ENCODE measurements around the gene PPP5C.
"Not testable (repeated sequence)": the region's sequence is repeated elsewhere in the genome, so short reads cannot be mapped to it uniquely, and the experiment has no call there.

The PPP5C gene

GRCh38 chr19:46384396-46384795 lies 37.5 kb downstream of the PPP5C start:
- in situ Hi-C loops (cut with HindIII; ENCODE audit: low sequenced_read_pairs): no loop called here

GRCh38 chr19:46385636-46386035 lies 38.7 kb downstream of the PPP5C start:
- in situ Hi-C loops (cut with HindIII; ENCODE audit: low sequenced_read_pairs): no loop called here

- in situ Hi-C loops (cut with HindIII; ENCODE audit: low sequenced_read_pairs): no loop called here
Observed at GRCh38 chr19:46386151-46386550, 39.3 kb downstream of the PPP5C start.

- in situ Hi-C loops (cut with HindIII; ENCODE audit: low sequenced_read_pairs): no loop called here
Observed at GRCh38 chr19:46386996-46387712, 40.3 kb downstream of the PPP5C start.

GRCh38 chr19:46387713-46388130 lies 40.8 kb downstream of the PPP5C start:
- in situ Hi-C loops (cut with HindIII; ENCODE audit: low sequenced_read_pairs): no loop called here

GRCh38 chr19:46388311-46389095 lies 41.6 kb downstream of the PPP5C start:
- in situ Hi-C loops (cut with HindIII; ENCODE audit: low sequenced_read_pairs): no loop called here

- in situ Hi-C loops (cut with HindIII; ENCODE audit: low sequenced_read_pairs): no loop called here
Observed at GRCh38 chr19:46390121-46390858, 43.4 kb downstream of the PPP5C start.

- in situ Hi-C loops (cut with HindIII; ENCODE audit: low sequenced_read_pairs): no loop called here
Observed at GRCh38 chr19:46390866-46391265, 44.0 kb downstream of the PPP5C start.

GRCh38 chr19:46391296-46392251 lies 44.7 kb downstream of the PPP5C start:
- in situ Hi-C loops (cut with HindIII; ENCODE audit: low sequenced_read_pairs): no loop called here

GRCh38 chr19:46392252-46392801 lies 45.4 kb downstream of the PPP5C start:
- in situ Hi-C loops (cut with HindIII; ENCODE audit: low sequenced_read_pairs): no loop called here

GRCh38 chr19:46392837-46393236 lies 46.0 kb downstream of the PPP5C start:
- in situ Hi-C loops (cut with HindIII; ENCODE audit: low sequenced_read_pairs): no loop called here

GRCh38 chr19:46393456-46394401 lies 46.8 kb downstream of the PPP5C start:
- in situ Hi-C loops (cut with HindIII; ENCODE audit: low sequenced_read_pairs): no loop called here

- in situ Hi-C loops (cut with HindIII; ENCODE audit: low sequenced_read_pairs): no loop called here
Observed at GRCh38 chr19:46394402-46394797, 47.5 kb downstream of the PPP5C start.

GRCh38 chr19:46397801-46398479 lies 51.1 kb downstream of the PPP5C start:
- in situ Hi-C loops (cut with HindIII; ENCODE audit: low sequenced_read_pairs): not testable (repeated sequence)

GRCh38 chr19:46402725-46403124 lies 55.8 kb downstream of the PPP5C start:
- in situ Hi-C loops (cut with HindIII; ENCODE audit: low sequenced_read_pairs): no loop called here

GRCh38 chr19:46404055-46404752 lies 57.3 kb downstream of the PPP5C start:
- in situ Hi-C loops (cut with HindIII; ENCODE audit: low sequenced_read_pairs): no loop called here

GRCh38 chr19:46404753-46405468 lies 58.0 kb downstream of the PPP5C start:
- in situ Hi-C loops (cut with HindIII; ENCODE audit: low sequenced_read_pairs): no loop called here

Measured in DLD1 (cell line).